NCI-H2081 (cell line): ENCODE data around the gene PLA2G12A.

ENCODE experiments used
- DNase-seq, 2 experiments: peaks; one replicate each; lab custom pipeline; 2025; lab: John Stamatoyannopoulos, UW

The PLA2G12A gene

GRCh38 chr4:109729718-109730618, at the start of gene PLA2G12A:
Gene PLA2G12A (minus strand): TSS chr4:109730070. CDS start chr4:109729809, 261 bp downstream.
- peak; percentile 88 to 90 for DNase-seq

DNA sequence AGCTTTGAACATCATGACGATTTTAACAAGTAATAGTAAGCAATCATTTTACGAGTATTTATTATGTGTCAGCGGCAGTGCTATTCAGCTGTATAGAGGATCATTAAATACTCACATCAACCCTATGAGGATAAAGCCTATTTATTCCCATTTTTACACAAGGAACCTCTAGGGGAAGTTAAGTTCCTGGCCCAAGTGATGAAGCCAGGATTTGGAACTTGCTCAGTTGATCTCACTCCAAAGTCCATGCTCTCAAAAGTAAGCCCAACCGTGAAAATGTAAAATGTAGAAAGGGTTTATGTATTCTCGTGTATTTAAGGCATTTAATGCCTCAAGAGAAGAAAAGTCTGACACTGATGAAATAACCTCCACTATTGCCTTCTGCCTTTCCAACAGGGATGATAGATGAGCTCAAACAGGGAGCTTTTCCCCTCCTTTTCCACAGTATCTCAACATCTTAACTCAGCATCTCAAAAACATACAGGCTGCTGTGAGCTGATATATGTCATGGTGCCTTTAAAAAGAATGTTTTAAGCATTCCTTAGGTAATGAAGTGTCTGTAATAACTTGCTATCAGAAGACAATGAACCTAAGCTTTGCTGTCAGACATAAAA, 35.0 kb upstream of the PLA2G12A start:
- DNase-seq: no peak

DNA sequence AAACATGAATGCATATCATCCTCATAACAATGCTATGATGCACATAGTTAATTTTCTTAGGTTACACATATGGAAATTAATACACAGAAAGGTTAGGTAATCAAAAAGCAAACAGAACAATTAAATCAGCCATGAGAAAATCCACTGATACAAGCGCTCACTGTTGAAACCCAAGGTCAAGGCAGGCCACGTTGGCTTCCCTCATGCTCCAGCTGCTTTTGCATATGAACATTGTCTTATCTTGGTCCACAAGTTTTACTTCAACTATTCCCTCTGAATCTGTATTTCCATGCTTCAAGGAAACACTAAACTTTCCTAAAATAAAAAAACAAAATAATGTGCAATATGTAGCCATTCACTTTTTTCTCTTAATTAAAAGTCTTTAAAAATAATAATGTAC, 34.5 kb upstream of the PLA2G12A start:
- DNase-seq: no peak

- DNase-seq: no peak
These were observed 30.8 kb upstream of the PLA2G12A start for GRCh38 chr4:109760682-109761081.

DNA sequence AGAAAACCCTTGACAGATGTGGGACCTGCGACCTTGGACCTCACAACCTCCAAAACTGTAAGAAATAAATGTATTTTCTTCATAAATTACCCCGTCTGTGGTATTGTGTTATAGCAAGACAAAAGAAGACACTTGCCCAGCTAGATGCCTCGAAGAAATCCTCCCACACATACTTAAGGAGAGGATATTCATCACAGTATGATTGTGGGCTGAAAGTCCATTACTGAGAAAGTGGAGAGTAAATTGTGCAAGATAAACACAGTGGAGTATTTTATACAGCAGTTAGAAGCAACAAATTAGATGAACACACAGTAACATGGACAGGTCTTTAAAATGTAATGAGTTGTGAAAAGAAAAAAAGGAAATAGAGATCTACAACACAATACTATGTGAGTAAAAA, 25.8 kb upstream of the PLA2G12A start:
- no peak for DNase-seq

- DNase-seq: no peak
These were observed 24.4 kb upstream of the PLA2G12A start for GRCh38 chr4:109754093-109754857.

DNA sequence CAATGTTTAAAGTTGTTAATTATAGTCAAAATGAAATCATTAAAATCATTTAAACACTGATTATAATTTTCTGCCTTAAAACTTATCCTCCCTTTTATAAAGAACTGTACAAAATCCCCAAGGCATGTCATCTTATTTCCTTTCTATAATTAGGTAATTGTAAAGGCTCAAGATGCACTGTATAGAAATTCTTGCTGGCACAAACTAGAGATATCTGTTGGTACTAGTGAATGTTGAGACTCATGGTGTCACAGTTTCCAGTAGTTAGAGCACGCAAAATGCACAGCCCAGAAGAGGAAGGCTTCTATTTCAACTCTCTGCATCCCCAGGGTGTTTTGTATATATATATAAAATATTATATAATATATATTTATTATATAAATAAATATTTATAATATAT, 22.7 kb upstream of the PLA2G12A start:
- DNase-seq: no peak

- DNase-seq: no peak
These were observed 22.0 kb upstream of the PLA2G12A start for GRCh38 chr4:109751852-109752251.

GRCh38 chr4:109750652-109751244, 20.9 kb upstream of the PLA2G12A start:
- DNase-seq: no peak

- no peak for DNase-seq
These were observed 19.7 kb upstream of the PLA2G12A start for GRCh38 chr4:109749388-109750082.

DNA sequence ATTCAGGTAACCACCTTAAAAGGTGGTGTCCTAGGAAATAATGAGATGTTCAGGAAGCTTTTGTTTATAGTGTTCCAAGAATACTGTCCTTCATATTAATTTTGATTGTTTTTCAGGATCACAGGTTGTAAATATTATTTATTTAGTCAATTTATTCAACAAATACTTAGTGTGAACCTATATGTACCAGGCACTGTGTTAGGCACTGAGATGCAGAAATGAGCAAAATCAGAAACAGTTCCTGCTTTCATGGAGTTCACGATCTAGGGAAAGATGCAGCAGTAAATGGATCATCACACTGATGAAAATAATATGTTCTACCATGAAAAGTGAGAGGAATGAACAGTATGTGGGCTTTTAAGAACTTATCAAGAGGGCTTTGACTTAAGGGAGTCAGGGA, 18.2 kb upstream of the PLA2G12A start:
- no peak for DNase-seq

- DNase-seq: no peak
These were observed 16.9 kb upstream of the PLA2G12A start for GRCh38 chr4:109746728-109747127.

DNA sequence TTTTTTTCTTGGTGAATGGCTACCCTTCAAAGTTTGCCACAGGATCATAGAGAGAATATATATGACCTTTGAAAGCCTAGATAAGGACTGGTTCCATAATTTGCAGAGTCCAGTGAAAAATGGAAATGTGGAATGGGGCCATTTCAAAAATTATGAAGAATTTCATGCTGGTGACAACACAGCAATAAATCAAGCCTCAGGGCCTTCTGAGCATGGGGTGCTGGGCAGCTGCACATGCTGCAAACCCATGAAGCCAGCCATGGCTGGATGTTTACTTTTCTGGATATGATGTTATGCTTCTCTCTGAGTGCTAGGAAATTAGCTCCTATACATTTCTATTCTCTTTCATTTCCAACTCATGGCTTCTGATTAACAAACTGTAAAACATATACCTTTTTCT, 16.0 kb upstream of the PLA2G12A start:
- DNase-seq: no peak

- DNase-seq: no peak
These were observed 9.7 kb upstream of the PLA2G12A start for GRCh38 chr4:109739547-109739946.

- DNase-seq: no peak
These were observed 8.4 kb upstream of the PLA2G12A start for GRCh38 chr4:109738104-109738872.

- DNase-seq: no peak
These were observed 5.9 kb upstream of the PLA2G12A start for GRCh38 chr4:109735566-109736365.

- no peak for DNase-seq
These were observed 3.9 kb upstream of the PLA2G12A start for GRCh38 chr4:109733728-109734127.

- DNase-seq: no peak
These were observed 1.0 kb upstream of the PLA2G12A start for GRCh38 chr4:109730619-109731545.
